ENCODE results near the gene AP1G1.
"Not testable (repeated sequence)": the region's sequence is repeated elsewhere in the genome, so short reads cannot be mapped to it uniquely, and the experiment has no call there.

AP1G1 gene

GRCh38 chr16:71837150-71837549 lies 28.5 kb upstream of the AP1G1 start:
- Histone ChIP-seq H3K9me3 (ENCODE audit: insufficient read depth, low read length) (no peaks in the 10 kb centered on the region), H3K36me3 (ENCODE audit: insufficient read depth, insufficient read length, low read length) (no peaks in the 10 kb centered on the region), H3K4me3 (ENCODE audit: insufficient read length, low read depth) (no peak overlapping the region), H3K27me3 (ENCODE audit: insufficient read depth, insufficient read length) (no peaks in the 10 kb centered on the region), H3K4me1 (ENCODE audit: insufficient read depth, insufficient read length) (no peaks in the 10 kb centered on the region), H3K9ac (ENCODE audit: insufficient read length, low read depth) (no peak overlapping the region)
- no peak for DNase-seq (ENCODE audit: low read depth, low spot score)
- TF ChIP-seq YY1 (IDR thresholded peaks at IDR 0.05; ENCODE audit: insufficient read depth, insufficient read length): no peak
- TF ChIP-seq ZNF274 (IDR thresholded peaks at IDR 0.05; ENCODE audit: low read depth, low read length): no peak
- no peak for TF ChIP-seq SUZ12 (IDR thresholded peaks at IDR 0.05; ENCODE audit: extremely low read depth, insufficient read depth, insufficient read length)

- Histone ChIP-seq H3K9ac (ENCODE audit: insufficient read length, low read depth) (no peak overlapping the region), H3K4me1 (ENCODE audit: insufficient read depth, insufficient read length) (no peaks in the 10 kb centered on the region), H3K4me3 (ENCODE audit: insufficient read length, low read depth) (no peak overlapping the region), H3K9me3 (ENCODE audit: insufficient read depth, low read length) (no peaks in the 10 kb centered on the region), H3K27me3 (ENCODE audit: insufficient read depth, insufficient read length) (no peaks in the 10 kb centered on the region), H3K36me3 (ENCODE audit: insufficient read depth, insufficient read length, low read length) (no peaks in the 10 kb centered on the region)
- TF ChIP-seq SUZ12 (IDR thresholded peaks at IDR 0.05; ENCODE audit: extremely low read depth, insufficient read depth, insufficient read length) (no peak), YY1 (IDR thresholded peaks at IDR 0.05; ENCODE audit: insufficient read depth, insufficient read length) (no peak), ZNF274 (IDR thresholded peaks at IDR 0.05; ENCODE audit: low read depth, low read length) (no peak)
- DNase-seq (ENCODE audit: low read depth, low spot score): no peak
These were observed 25.7 kb upstream of the AP1G1 start for GRCh38 chr16:71834291-71834690.

- H3K9ac ChIP-seq (ENCODE audit: insufficient read length, low read depth); H3K9me3 ChIP-seq (ENCODE audit: insufficient read depth, low read length); H3K36me3 ChIP-seq (ENCODE audit: insufficient read depth, insufficient read length, low read length); H3K4me3 ChIP-seq (ENCODE audit: insufficient read length, low read depth); H3K4me1 ChIP-seq (ENCODE audit: insufficient read depth, insufficient read length); DNase-seq (ENCODE audit: low read depth, low spot score); H3K27me3 ChIP-seq (ENCODE audit: insufficient read depth, insufficient read length): not testable (repeated sequence)
These were observed 23.5 kb upstream of the AP1G1 start for GRCh38 chr16:71832112-71832511.

- not testable (repeated sequence) for DNase-seq (ENCODE audit: low read depth, low spot score); H3K27me3 ChIP-seq (ENCODE audit: insufficient read depth, insufficient read length); H3K9me3 ChIP-seq (ENCODE audit: insufficient read depth, low read length); H3K4me1 ChIP-seq (ENCODE audit: insufficient read depth, insufficient read length); H3K4me3 ChIP-seq (ENCODE audit: insufficient read length, low read depth); H3K9ac ChIP-seq (ENCODE audit: insufficient read length, low read depth); H3K36me3 ChIP-seq (ENCODE audit: insufficient read depth, insufficient read length, low read length)
These were observed 23.1 kb upstream of the AP1G1 start for GRCh38 chr16:71831698-71832097.

GRCh38 chr16:71830359-71830758 lies 21.7 kb upstream of the AP1G1 start:
- Histone ChIP-seq H3K27me3 (ENCODE audit: insufficient read depth, insufficient read length) (no peaks in the 10 kb centered on the region), H3K9ac (ENCODE audit: insufficient read length, low read depth) (no peak overlapping the region), H3K4me3 (ENCODE audit: insufficient read length, low read depth) (no peak overlapping the region), H3K4me1 (ENCODE audit: insufficient read depth, insufficient read length) (no peaks in the 10 kb centered on the region), H3K9me3 (ENCODE audit: insufficient read depth, low read length) (0 out of 2 replicates have a peak, but pooled peaks cover 6% of the 10 kb centered on the region), H3K36me3 (ENCODE audit: insufficient read depth, insufficient read length, low read length) (no peaks in the 10 kb centered on the region)
- TF ChIP-seq SUZ12 (IDR thresholded peaks at IDR 0.05; ENCODE audit: extremely low read depth, insufficient read depth, insufficient read length) (no peak), ZNF274 (IDR thresholded peaks at IDR 0.05; ENCODE audit: low read depth, low read length) (no peak), YY1 (IDR thresholded peaks at IDR 0.05; ENCODE audit: insufficient read depth, insufficient read length) (no peak)
- DNase-seq (ENCODE audit: low read depth, low spot score): no peak

GRCh38 chr16:71826533-71827017 lies 17.9 kb upstream of the AP1G1 start:
- no peak for TF ChIP-seq ZNF274 (IDR thresholded peaks at IDR 0.05; ENCODE audit: low read depth, low read length)
- no peak for TF ChIP-seq YY1 (IDR thresholded peaks at IDR 0.05; ENCODE audit: insufficient read depth, insufficient read length)
- TF ChIP-seq SUZ12 (IDR thresholded peaks at IDR 0.05; ENCODE audit: extremely low read depth, insufficient read depth, insufficient read length): no peak
- H3K27me3 ChIP-seq (ENCODE audit: insufficient read depth, insufficient read length): no peaks in the 10 kb centered on the region
- 0 out of 2 replicates have a peak, but pooled peaks cover 6% of the 10 kb centered on the region for H3K9me3 ChIP-seq (ENCODE audit: insufficient read depth, low read length)
- H3K4me3 ChIP-seq (ENCODE audit: insufficient read length, low read depth): no peak overlapping the region
- H3K36me3 ChIP-seq (ENCODE audit: insufficient read depth, insufficient read length, low read length): no peaks in the 10 kb centered on the region
- DNase-seq (ENCODE audit: low read depth, low spot score): no peak
- no peaks in the 10 kb centered on the region for H3K4me1 ChIP-seq (ENCODE audit: insufficient read depth, insufficient read length)
- no peak overlapping the region for H3K9ac ChIP-seq (ENCODE audit: insufficient read length, low read depth)

- not testable (repeated sequence) for H3K4me1 ChIP-seq (ENCODE audit: insufficient read depth, insufficient read length); H3K36me3 ChIP-seq (ENCODE audit: insufficient read depth, insufficient read length, low read length); H3K9me3 ChIP-seq (ENCODE audit: insufficient read depth, low read length); H3K27me3 ChIP-seq (ENCODE audit: insufficient read depth, insufficient read length); DNase-seq (ENCODE audit: low read depth, low spot score); H3K9ac ChIP-seq (ENCODE audit: insufficient read length, low read depth); H3K4me3 ChIP-seq (ENCODE audit: insufficient read length, low read depth)
These were observed 8.5 kb upstream of the AP1G1 start for GRCh38 chr16:71817155-71817500.

- Histone ChIP-seq H3K4me3 (ENCODE audit: insufficient read length, low read depth) (no peak overlapping the region), H3K4me1 (ENCODE audit: insufficient read depth, insufficient read length) (no peaks in the 10 kb centered on the region), H3K27me3 (ENCODE audit: insufficient read depth, insufficient read length) (no peaks in the 10 kb centered on the region), H3K36me3 (ENCODE audit: insufficient read depth, insufficient read length, low read length) (peaks cover 14% of the 10 kb centered on the region), H3K9ac (ENCODE audit: insufficient read length, low read depth) (no peak overlapping the region), H3K9me3 (ENCODE audit: insufficient read depth, low read length) (no peaks in the 10 kb centered on the region)
- TF ChIP-seq SUZ12 (IDR thresholded peaks at IDR 0.05; ENCODE audit: extremely low read depth, insufficient read depth, insufficient read length): no peak
- no peak for TF ChIP-seq YY1 (IDR thresholded peaks at IDR 0.05; ENCODE audit: insufficient read depth, insufficient read length)
- TF ChIP-seq ZNF274 (IDR thresholded peaks at IDR 0.05; ENCODE audit: low read depth, low read length): no peak
- no peak for DNase-seq (ENCODE audit: low read depth, low spot score)
These were observed 2.7 kb upstream of the AP1G1 start for GRCh38 chr16:71811261-71811803.

GRCh38 chr16:71810155-71810530 lies 1.5 kb upstream of the AP1G1 start:
- DNase-seq (ENCODE audit: low read depth, low spot score); H3K9ac ChIP-seq (ENCODE audit: insufficient read length, low read depth); H3K9me3 ChIP-seq (ENCODE audit: insufficient read depth, low read length); H3K4me3 ChIP-seq (ENCODE audit: insufficient read length, low read depth); H3K4me1 ChIP-seq (ENCODE audit: insufficient read depth, insufficient read length); H3K27me3 ChIP-seq (ENCODE audit: insufficient read depth, insufficient read length): not testable (repeated sequence)
- peaks cover 25% of the 10 kb centered on the region for H3K36me3 ChIP-seq (ENCODE audit: insufficient read depth, insufficient read length, low read length)

Data from NT2/D1 (cell line).